ENCODE measurements around the gene GOLGA3. TPM values are rescaled to one million over a fixed set of nuclear protein-coding genes. Genes with fewer than 3 reads are reported as not detected.

GOLGA3 gene
- total RNA-seq, 2 experiments from 2014 or later = 25.2 to 29.1 TPM

DNA sequence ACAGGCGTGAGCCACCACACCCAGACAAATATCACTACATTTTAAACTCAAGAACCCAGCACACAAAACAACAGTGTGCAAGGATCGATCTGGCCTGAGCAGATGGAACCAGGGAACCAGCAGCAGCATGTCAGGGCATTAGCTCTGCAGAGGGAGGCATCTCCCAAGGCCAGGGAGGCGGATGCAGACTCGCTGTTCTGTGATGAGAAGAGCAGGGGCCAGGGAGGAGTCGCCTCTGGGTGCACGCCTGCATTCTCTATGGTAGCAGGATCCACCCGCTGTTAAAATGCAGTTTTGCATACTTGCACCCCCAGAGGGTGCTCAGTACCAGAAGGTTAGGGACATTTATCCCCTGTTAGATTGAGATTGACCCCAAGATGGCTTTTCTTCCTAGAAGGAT is 100.2 kb downstream of the GOLGA3 start:
- H3K9me3 Mint-ChIP-seq = no peaks in the 10 kb centered on the region
- no peak overlapping the region for H3K27ac Mint-ChIP-seq
- H3K4me1 Mint-ChIP-seq (ENCODE audit: low read depth) = peaks cover 6% of the 10 kb centered on the region
- DNase-seq = no peak
- no peaks in the 10 kb centered on the region for H3K27me3 Mint-ChIP-seq (ENCODE audit: low read depth)
- H3K36me3 Mint-ChIP-seq (ENCODE audit: low read depth) = peaks cover 71% of the 10 kb centered on the region
- intact Hi-C loops (cut with micrococcal nuclease) = no loop called here
- CTCF ChIA-PET = no interaction called here
- H3K4me3 Mint-ChIP-seq = no peak overlapping the region

DNA sequence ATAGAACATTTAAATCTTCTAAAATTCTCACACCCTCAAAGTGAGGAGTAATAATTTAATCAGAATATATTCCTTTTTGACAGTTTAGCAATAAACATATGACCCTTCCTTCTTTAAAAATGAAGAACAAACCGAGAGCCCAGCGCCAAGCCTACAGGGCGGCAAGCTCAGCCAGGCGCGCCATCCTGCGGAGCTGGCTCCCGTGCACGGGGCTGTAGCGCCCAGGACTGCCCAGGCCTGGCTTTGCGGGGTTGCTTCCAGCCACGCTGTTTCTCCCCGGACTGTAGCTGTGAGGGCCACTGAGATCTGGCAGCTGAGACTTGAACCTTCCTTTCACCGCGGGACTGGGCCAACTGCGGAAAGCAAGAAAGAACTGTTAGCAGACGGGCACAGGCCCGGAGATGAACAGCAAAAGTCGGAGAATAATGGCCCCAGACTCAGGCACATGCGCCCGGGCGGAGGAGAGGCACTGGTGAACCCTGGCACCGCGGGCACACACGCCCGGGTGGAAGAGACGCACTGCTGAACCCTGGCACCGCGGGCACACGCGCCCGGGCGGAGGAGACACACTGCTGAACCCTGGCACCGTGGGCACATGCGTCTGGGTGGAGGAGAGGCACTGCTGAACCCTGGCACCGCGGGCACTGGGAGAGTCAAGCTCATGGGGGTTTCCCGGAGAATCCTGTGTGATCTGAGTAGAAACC is 101.4 kb downstream of the GOLGA3 start:
- Mint-ChIP-seq H3K27me3 (ENCODE audit: low read depth) (no peaks in the 10 kb centered on the region), H3K36me3 (ENCODE audit: low read depth) (peaks cover 65% of the 10 kb centered on the region), H3K9me3 (no peaks in the 10 kb centered on the region), H3K4me3 (no peak overlapping the region), H3K4me1 (ENCODE audit: low read depth) (peaks cover 6% of the 10 kb centered on the region), H3K27ac (no peak overlapping the region)
- DNase-seq = no peak
- CTCF ChIA-PET = no interaction called here
- intact Hi-C loops (cut with micrococcal nuclease) = no loop called here

DNA sequence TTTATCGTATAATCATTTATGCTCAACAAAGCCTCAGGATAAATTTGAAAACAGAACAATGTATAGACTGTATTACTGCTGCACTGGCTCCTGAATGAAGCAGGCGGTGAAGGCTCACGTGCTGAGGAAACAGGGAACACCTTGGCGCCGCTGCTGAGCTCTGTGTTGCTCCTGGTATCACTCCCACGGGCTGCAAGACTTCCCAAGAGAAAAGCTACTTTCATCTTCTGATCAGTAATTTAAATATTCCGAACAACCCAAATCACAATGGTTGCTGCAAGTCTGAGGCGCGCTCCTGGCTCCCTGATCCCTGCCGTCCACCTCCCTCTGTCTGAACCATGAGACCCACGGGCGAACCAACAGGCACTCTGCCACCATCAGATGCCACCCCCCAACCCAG is 102.3 kb downstream of the GOLGA3 start:
- Mint-ChIP-seq H3K27me3 (ENCODE audit: low read depth) (no peaks in the 10 kb centered on the region), H3K4me1 (ENCODE audit: low read depth) (peaks cover 6% of the 10 kb centered on the region), H3K27ac (no peak overlapping the region), H3K36me3 (ENCODE audit: low read depth) (peaks cover 62% of the 10 kb centered on the region), H3K9me3 (no peaks in the 10 kb centered on the region), H3K4me3 (no peak overlapping the region)
- intact Hi-C loops (cut with micrococcal nuclease) = no loop called here
- CTCF ChIA-PET = no interaction called here
- no peak for DNase-seq

DNA sequence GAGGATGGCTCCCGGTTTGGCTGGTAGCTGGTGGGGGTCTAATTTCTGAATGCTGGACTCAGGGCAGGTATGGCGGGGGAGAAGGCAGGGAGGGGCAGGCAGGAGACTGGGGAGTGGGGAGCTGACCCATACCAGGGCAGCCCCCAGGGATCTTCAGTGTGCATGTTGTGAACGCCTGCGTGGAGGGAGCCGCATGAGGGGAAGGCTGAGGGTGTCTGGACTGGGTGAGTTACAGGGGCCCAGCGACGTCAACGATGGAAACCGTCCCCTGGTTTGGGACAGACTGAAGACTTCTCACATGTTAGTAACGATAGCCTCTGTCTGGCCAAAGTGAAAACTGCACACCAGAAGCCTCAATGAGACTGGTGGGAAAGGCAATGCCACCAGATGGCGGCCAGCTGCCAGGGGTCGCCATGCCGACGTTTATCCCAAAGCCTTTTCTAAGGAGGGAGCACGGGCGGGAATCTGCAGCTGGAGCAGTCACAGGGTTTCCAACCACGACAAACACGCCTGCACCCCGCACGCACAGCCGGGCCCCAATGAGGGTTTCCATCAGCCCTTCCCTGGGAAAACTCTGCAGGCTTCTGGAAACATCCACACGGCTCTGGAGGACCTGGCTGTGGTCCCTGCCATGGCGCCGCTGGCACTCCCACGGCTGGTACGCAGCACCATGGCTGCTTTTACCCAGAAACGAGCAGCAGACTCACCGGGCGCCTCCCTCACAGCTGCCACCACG is 104.0 kb downstream of the GOLGA3 start:
- intact Hi-C loops (cut with micrococcal nuclease) = no loop called here
- CTCF ChIA-PET = no interaction called here
- Mint-ChIP-seq H3K27ac (peak overlapping the region; percentile 1), H3K4me3 (no peak overlapping the region), H3K27me3 (ENCODE audit: low read depth) (no peaks in the 10 kb centered on the region), H3K36me3 (ENCODE audit: low read depth) (peaks cover 58% of the 10 kb centered on the region), H3K4me1 (ENCODE audit: low read depth) (peaks cover 5% of the 10 kb centered on the region), H3K9me3 (no peaks in the 10 kb centered on the region)
- no peak for DNase-seq

DNA sequence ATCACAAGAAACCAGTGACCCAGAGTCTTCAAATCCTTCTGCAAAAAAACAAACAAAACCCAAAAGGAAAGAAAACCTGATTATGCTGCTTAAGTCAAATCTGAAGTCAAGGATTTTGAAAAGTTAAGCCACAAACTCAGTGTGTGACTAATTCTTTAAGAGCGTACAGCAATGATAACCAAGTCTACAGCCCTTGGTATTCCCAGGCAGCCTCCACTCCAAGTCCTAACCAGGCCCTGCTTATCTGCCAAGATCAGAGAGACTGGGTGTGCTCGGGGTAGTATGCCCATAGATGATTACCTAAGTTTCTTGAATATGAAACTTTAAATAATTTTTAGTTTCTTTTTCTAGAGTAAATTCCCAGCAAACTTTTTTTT is 104.9 kb downstream of the GOLGA3 start:
- intact Hi-C loops (cut with micrococcal nuclease) = no loop called here

DNA sequence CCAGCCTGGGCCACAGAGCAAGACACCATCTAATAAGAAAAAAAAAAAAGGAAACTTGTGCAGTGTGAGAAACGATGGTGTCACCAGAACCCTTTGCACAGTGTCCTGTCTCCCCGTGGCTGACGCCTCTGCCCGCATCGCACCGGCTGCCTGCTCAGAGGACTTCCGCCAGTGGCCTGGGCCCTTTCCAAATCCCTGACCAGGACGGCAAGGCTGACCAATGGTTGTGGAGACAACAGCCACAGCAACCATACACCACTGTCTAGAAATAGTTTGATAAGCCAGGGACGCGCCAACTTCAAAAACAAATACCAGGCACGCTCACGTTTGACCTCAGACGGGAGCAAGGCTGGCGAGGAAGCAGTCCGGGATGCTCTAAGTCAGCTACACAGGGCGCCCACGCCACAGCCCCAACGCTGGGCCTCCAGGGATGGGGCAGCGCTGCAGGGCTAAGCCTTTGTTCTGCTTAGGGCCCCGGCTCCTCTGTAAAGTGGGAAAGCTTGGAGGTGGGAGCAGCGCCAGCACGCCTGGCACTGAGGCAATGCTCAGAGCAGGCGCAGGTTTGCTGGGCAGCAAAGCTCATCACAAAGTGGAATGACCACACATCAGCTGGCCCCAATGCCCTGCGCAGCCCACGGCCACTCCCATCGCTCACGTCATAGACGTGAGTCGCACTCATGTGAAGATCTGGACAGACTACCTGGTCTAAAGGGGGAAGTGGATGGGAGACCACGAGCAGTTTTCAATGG is 105.5 kb downstream of the GOLGA3 start:
- intact Hi-C loops (cut with micrococcal nuclease) = no loop called here
- H3K27ac Mint-ChIP-seq = no peak overlapping the region
- H3K9me3 Mint-ChIP-seq = no peaks in the 10 kb centered on the region
- no peaks in the 10 kb centered on the region for H3K27me3 Mint-ChIP-seq (ENCODE audit: low read depth)
- no peak for DNase-seq
- no peak overlapping the region for H3K4me3 Mint-ChIP-seq
- H3K36me3 Mint-ChIP-seq (ENCODE audit: low read depth) = peaks cover 59% of the 10 kb centered on the region
- CTCF ChIA-PET = interaction anchor here (0.6 kb wide), 1 partner anchor 12 kb away, joined by 3 read pairs; no protein-coding TSS in a partner anchor
- no peaks in the 10 kb centered on the region for H3K4me1 Mint-ChIP-seq (ENCODE audit: low read depth)

More for the DNA sequence above, 104.9 kb downstream of the GOLGA3 start:
- Mint-ChIP-seq H3K27me3 (ENCODE audit: low read depth) (no peaks in the 10 kb centered on the region), H3K4me3 (no peak overlapping the region), H3K9me3 (no peaks in the 10 kb centered on the region), H3K4me1 (ENCODE audit: low read depth) (peaks cover 2% of the 10 kb centered on the region), H3K36me3 (ENCODE audit: low read depth) (peaks cover 62% of the 10 kb centered on the region), H3K27ac (no peak overlapping the region)
- no peak for DNase-seq
- CTCF ChIA-PET = interaction anchor here (0.6 kb wide), 1 partner anchor 12 kb away, joined by 3 read pairs; no protein-coding TSS in a partner anchor

DNA sequence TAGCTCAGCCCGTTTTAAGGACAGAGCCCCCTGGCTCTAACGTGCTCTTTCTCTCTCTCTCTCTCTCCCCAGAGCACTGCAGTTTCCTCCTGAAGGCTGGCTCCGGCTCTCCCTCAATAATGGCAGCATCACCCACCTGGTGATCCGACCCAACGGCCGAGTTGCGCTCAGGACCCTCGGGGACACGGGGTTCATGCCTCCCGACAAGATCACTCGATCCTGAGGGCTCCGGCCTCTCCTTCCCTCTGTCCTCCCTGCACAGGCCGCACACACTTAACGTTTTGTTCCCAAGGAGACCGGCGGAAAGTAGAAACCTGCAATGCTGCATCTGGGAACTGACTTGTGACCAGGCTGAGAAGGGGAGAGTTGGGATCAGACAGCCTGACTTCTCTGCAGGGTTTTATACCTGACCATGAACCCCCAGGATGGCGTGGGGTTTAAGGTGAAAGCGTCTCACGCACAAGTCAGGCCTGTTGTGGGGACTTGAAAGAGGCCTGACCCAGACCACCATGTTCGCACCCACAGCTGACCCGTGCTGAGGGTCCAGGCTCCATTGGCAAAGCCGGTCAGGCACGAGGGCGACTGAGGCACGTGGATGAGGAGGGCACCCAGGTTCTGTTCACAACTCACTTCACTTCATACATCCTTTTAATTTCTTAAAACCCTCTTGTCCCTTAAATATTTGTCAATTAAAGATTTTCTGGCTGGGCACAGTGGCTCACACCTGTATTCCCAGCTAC is 107.9 kb downstream of the GOLGA3 start:
- H3K36me3 Mint-ChIP-seq (ENCODE audit: low read depth) = peaks cover 51% of the 10 kb centered on the region
- H3K27ac Mint-ChIP-seq = no peak overlapping the region
- H3K4me1 Mint-ChIP-seq (ENCODE audit: low read depth) = no peaks in the 10 kb centered on the region
- no peak overlapping the region for H3K4me3 Mint-ChIP-seq
- H3K27me3 Mint-ChIP-seq (ENCODE audit: low read depth) = no peaks in the 10 kb centered on the region
- CTCF ChIA-PET = no interaction called here
- no peak for DNase-seq
- H3K9me3 Mint-ChIP-seq = no peaks in the 10 kb centered on the region
- intact Hi-C loops (cut with micrococcal nuclease) = no loop called here

DNA sequence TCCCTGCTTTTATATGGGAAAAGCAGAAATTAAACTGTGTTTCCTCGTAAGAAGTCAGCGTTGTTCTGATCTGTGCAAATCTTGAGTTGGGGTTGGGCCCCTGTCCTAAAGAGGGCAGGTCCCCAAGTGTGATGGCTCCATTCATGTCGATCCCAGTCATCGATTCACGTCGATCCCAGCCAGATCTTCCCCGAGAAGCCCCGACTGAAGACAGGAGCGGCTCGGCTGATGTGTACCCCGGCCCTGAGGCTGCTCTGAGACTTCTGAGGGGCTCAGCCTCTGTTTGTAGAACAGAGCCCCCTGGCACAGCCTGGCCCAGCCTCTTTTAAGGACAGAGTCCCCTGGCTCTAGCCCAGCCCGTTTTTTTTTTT is 108.7 kb downstream of the GOLGA3 start:
- no peaks in the 10 kb centered on the region for H3K9me3 Mint-ChIP-seq
- no peak for DNase-seq
- CTCF ChIA-PET = no interaction called here
- H3K36me3 Mint-ChIP-seq (ENCODE audit: low read depth) = peaks cover 45% of the 10 kb centered on the region
- no peaks in the 10 kb centered on the region for H3K4me1 Mint-ChIP-seq (ENCODE audit: low read depth)
- H3K4me3 Mint-ChIP-seq = no peak overlapping the region
- intact Hi-C loops (cut with micrococcal nuclease) = no loop called here
- H3K27ac Mint-ChIP-seq = no peak overlapping the region
- no peaks in the 10 kb centered on the region for H3K27me3 Mint-ChIP-seq (ENCODE audit: low read depth)

DNA sequence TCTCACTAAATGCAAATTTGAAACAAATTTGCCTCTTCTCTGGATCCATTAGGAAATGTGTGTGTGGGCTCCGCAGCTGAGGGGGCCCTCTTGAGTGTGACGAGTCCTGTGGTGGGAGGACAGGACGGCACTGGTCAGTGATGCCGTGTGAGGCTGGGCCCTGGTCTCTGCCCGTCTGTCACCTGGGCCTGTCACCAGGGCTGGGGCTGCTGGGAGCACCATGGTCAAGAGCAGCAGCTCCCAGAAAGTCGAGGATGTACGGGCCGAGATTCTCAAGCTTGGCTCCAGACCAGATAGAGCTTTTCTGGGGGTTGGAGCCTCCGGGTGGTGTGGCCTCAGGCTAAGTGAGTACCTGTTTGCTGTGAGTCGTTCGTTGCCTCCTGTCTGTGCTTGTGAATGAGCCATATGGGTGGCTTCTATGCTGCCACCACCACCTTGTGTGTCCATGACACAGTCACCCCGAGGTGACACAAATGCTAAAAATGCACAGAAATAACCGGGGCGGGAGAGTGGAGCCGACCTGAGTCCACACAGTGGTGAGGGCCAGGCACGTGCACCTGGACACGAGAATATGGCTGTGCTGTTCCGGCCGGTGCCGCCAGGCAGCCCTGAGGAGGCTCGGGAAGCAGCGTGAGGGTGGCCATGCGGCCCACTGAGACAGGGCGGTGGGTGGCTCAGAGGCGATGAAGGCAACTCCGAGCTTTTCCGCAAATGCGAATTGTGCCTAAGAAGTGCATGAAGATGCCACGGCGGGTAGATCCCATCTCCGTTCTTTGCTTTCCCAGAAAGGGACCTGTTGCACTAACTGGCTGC is 109.3 kb downstream of the GOLGA3 start:
- DNase-seq = no peak
- peaks cover 3% of the 10 kb centered on the region for H3K4me1 Mint-ChIP-seq (ENCODE audit: low read depth)
- peaks cover 46% of the 10 kb centered on the region for H3K36me3 Mint-ChIP-seq (ENCODE audit: low read depth)
- intact Hi-C loops (cut with micrococcal nuclease) = no loop called here
- no peaks in the 10 kb centered on the region for H3K9me3 Mint-ChIP-seq
- no peak overlapping the region for H3K27ac Mint-ChIP-seq
- no peak overlapping the region for H3K4me3 Mint-ChIP-seq
- no peaks in the 10 kb centered on the region for H3K27me3 Mint-ChIP-seq (ENCODE audit: low read depth)
- CTCF ChIA-PET = no interaction called here

All from activated naive CD4-positive, alpha-beta T cell treated with anti-CD3 and anti-CD28 coated beads for 36 hours (primary cell).